Activated CD8-positive, alpha-beta T cell treated with anti-CD3 and anti-CD28 coated beads for 36 hours (primary cell): ENCODE results near the gene FKBP14. TPM values are rescaled to one million over a fixed set of nuclear protein-coding genes. Genes with fewer than 3 reads are reported as not detected.

Experiments
- ATAC-seq: fragments of 200-7000 bp; cut with Tn5 transposase; one replicate; pipeline ENCODE4 v1.10.0; 2021; ENCODE audit warnings: mild to moderate bottlenecking, moderate library complexity
- CTCF ChIA-PET: fragments of 350-600 bp; sonication (Branson Sonifier 250); formaldehyde crosslinking; loops from one replicate; lab custom pipeline; 2021; ENCODE audit warnings: antibody characterized with exemption; lab: Charles Lee
- POLR2A ChIA-PET: fragments of 350-600 bp; sonication (Branson Sonifier 250); formaldehyde crosslinking; loops from one replicate; lab custom pipeline; 2021; ENCODE audit warnings: antibody characterized with exemption; lab: Charles Lee
- DNase-seq: peaks from one replicate; pipeline ENCODE4 v3.0.0-alpha.2; 2020
- H3K27ac Mint-ChIP-seq: one replicate; pipeline ENCODE4 v1.8.0; 2021; ENCODE audit warnings: mild to moderate bottlenecking, mixed read lengths
- H3K27me3 Mint-ChIP-seq: one replicate; pipeline ENCODE4 v1.8.0; 2021; ENCODE audit warnings: mixed read lengths
- H3K36me3 Mint-ChIP-seq: one replicate; pipeline ENCODE4 v1.8.0; 2021; ENCODE audit warnings: low read depth, mixed read lengths
- H3K4me1 Mint-ChIP-seq: one replicate; pipeline ENCODE4 v1.8.0; 2021; ENCODE audit warnings: low read depth, mixed read lengths
- H3K4me3 Mint-ChIP-seq: one replicate; pipeline ENCODE4 v1.8.0; 2021; ENCODE audit warnings: mild to moderate bottlenecking, moderate library complexity, mixed read lengths
- H3K9me3 Mint-ChIP-seq: one replicate; pipeline ENCODE4 v1.8.0; 2021; ENCODE audit warnings: mixed read lengths
- intact Hi-C: fragments of 100-400 bp; cut with micrococcal nuclease; formaldehyde crosslinking; loops from one replicate; pipeline ENCODE4 v1.10.0; 2022
- total RNA-seq, 2 experiments: library from RNA; stranded (reverse); gene quantifications; one replicate each; pipeline ENCODE4 v1.2.3, GENCODE V29; 2021
- TF ChIP-seq, protein P1 (sequence below): fragments of 200-600 bp; IDR thresholded peaks from one replicate; pipeline ENCODE4 v1.8.0; 2022; ENCODE audit warnings: antibody characterized with exemption, mild to moderate bottlenecking

FKBP14 gene
- total RNA-seq, 2 experiments from 2014 or later, result 8.8 to 9.0 TPM

DNA sequence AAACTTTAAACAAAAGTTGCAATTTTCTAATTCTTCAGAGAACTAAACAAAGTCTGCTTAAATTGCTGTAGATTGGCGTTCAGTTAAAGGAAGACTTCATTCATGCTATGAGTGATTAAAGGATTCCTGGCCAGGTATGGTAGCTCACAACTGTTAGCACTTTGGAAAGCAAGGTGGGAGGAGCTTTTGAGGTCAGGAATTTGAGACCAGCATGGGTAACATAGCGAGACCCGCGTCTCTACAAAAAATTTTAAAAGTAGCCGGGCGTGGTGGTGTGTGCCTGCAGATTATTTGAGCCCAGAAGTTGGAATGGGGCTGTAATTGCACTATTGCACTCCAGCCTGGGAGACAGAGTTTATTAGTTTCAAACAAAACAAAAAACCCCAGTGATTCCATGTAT is 23.4 kb downstream of the FKBP14 start:
- peaks cover 9% of the 10 kb centered on the region for H3K27me3 Mint-ChIP-seq
- ChIA-PET POLR2A (interaction anchor here (0.9 kb wide), 1 partner anchor 15 kb away, joined by 3 read pairs; no protein-coding TSS in a partner anchor), CTCF (interaction anchor here (1.4 kb wide), 1 partner anchor 30 kb away, joined by 3 read pairs; no protein-coding TSS in a partner anchor)

DNA sequence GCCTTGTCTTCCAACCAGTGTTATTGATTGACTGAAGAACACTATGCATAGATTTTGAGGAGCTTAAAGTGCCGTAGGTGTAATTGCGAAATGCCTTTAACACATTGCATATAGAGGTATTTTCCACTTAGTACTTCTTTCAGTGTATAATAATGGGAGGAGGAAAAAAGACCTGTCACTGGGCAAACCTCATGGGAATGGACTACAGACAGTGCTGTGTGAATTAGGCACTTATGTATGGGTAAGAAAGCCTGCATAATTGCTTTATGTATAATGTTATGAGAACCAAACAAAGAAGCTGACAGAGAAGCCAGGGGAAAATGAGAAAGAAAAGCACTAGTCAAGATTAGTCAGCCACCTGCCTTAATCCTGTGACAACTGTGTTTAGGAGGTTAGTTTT is 24.5 kb downstream of the FKBP14 start:
- no peak for ATAC-seq
- Mint-ChIP-seq H3K27ac (no peak overlapping the region), H3K27me3 (peaks cover 9% of the 10 kb centered on the region), H3K9me3 (no peaks in the 10 kb centered on the region), H3K4me3 (no peak overlapping the region), H3K4me1 (no peaks in the 10 kb centered on the region), H3K36me3 (no peaks in the 10 kb centered on the region)
- intact Hi-C loops, result no loop called here
- DNase-seq, result no peak
- POLR2A ChIA-PET, result interaction anchor here (0.9 kb wide), 1 partner anchor 14 kb away, joined by 3 read pairs; no protein-coding TSS in a partner anchor
- CTCF ChIA-PET, result no interaction called here
- TF ChIP-seq, protein P1, sequence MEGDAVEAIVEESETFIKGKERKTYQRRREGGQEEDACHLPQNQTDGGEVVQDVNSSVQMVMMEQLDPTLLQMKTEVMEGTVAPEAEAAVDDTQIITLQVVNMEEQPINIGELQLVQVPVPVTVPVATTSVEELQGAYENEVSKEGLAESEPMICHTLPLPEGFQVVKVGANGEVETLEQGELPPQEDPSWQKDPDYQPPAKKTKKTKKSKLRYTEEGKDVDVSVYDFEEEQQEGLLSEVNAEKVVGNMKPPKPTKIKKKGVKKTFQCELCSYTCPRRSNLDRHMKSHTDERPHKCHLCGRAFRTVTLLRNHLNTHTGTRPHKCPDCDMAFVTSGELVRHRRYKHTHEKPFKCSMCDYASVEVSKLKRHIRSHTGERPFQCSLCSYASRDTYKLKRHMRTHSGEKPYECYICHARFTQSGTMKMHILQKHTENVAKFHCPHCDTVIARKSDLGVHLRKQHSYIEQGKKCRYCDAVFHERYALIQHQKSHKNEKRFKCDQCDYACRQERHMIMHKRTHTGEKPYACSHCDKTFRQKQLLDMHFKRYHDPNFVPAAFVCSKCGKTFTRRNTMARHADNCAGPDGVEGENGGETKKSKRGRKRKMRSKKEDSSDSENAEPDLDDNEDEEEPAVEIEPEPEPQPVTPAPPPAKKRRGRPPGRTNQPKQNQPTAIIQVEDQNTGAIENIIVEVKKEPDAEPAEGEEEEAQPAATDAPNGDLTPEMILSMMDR, result no peak

More for the DNA sequence above, 23.4 kb downstream of the FKBP14 start:
- Mint-ChIP-seq H3K36me3 (no peaks in the 10 kb centered on the region), H3K4me1 (no peaks in the 10 kb centered on the region), H3K4me3 (no peak overlapping the region), H3K9me3 (no peaks in the 10 kb centered on the region), H3K27ac (no peak overlapping the region)
- TF ChIP-seq, protein P1, result no peak
- intact Hi-C loops, result no loop called here
- no peak for ATAC-seq
- no peak for DNase-seq

DNA sequence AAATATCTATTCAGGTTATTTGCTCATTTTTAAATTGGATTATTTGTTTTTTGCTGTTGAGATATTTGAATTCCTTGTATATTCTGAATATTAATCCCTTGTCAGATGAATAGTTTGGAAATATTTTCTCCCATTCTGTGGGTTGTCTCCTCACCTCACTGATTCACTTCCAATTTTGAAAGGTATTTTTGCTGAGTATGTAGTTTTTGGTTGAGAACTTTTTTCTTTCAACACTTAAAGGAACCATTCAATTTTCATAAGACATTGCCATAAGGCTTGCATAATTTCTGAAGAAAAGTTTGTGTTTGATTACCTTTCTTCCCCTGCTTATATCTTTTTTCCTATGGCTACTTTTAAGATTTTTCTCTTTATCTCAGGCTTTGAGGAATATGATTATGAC is 28.0 kb downstream of the FKBP14 start:
- POLR2A ChIA-PET, result no interaction called here

DNA sequence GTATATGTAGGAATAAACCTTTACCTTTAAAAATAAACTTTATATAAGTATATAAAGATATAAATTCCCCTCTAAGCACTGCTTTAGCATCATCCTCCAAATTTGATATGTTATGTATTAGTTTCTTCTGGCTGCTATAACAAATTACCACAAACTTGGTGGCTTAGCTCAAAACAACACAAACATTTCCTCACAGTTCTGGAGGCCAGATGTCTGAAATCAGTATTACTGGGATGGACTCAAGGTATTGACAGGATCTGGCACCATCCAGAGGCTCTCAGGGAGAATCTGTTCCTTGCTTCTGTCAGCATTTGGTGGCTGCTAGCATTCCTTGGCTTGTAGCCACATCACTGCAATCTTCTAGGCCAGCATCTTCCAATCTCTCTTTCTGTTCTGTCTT is 30.2 kb downstream of the FKBP14 start:
- ChIA-PET POLR2A (no interaction called here), CTCF (no interaction called here)
- no peak for DNase-seq
- Mint-ChIP-seq H3K27me3 (peaks cover 10% of the 10 kb centered on the region), H3K27ac (no peak overlapping the region), H3K9me3 (peaks cover 9% of the 10 kb centered on the region), H3K4me3 (no peak overlapping the region), H3K4me1 (no peaks in the 10 kb centered on the region), H3K36me3 (peaks cover 4% of the 10 kb centered on the region)
- intact Hi-C loops, result no loop called here
- TF ChIP-seq, protein P1, result no peak
- ATAC-seq, result no peak

More for the DNA sequence above, 28.0 kb downstream of the FKBP14 start:
- H3K27ac Mint-ChIP-seq, result no peak overlapping the region
- H3K4me1 Mint-ChIP-seq, result no peaks in the 10 kb centered on the region
- DNase-seq (no peak), ATAC-seq (no peak)
- no peak overlapping the region for H3K4me3 Mint-ChIP-seq
- peaks cover 4% of the 10 kb centered on the region for H3K36me3 Mint-ChIP-seq
- H3K9me3 Mint-ChIP-seq, result peaks cover 7% of the 10 kb centered on the region
- CTCF ChIA-PET, result no interaction called here
- intact Hi-C loops, result no loop called here
- peaks cover 10% of the 10 kb centered on the region for H3K27me3 Mint-ChIP-seq
- TF ChIP-seq, protein P1, result no peak

DNA sequence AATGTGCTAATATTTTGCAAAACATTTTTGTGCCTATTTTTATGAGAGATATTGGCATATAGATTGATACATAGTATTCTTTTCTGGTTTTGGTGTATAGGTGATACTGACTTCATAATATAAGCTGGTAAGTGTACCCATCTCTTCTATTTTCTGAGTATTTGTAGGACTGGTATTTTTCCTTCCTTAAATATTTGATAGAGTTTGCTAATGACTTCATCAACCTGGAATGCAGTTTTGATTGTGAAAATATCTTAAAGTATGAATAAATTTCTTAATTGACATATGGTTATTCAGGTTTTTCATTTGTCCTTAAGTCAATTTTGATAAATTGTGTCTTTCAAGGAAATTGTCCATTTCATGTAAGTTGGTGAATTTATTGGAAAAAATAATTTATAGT is 30.9 kb downstream of the FKBP14 start:
- Mint-ChIP-seq H3K9me3 (peaks cover 9% of the 10 kb centered on the region), H3K4me3 (no peak overlapping the region), H3K27me3 (peaks cover 13% of the 10 kb centered on the region), H3K4me1 (no peaks in the 10 kb centered on the region), H3K27ac (no peak overlapping the region), H3K36me3 (peaks cover 4% of the 10 kb centered on the region)
- intact Hi-C loops, result no loop called here
- ATAC-seq, result no peak
- CTCF ChIA-PET, result no interaction called here
- no peak for DNase-seq
- POLR2A ChIA-PET, result no interaction called here
- TF ChIP-seq, protein P1, result no peak
